ENCODE results near the gene MIGA1.
"Not testable (repeated sequence)": the region's sequence is repeated elsewhere in the genome, so short reads cannot be mapped to it uniquely, and the experiment has no call there.

The MIGA1 gene

GRCh38 chr1:77857552-77857951, 78.1 kb downstream of the MIGA1 start:
- no peak for DNase-seq

GRCh38 chr1:77858725-77859124, 79.3 kb downstream of the MIGA1 start:
- DNase-seq: no peak

GRCh38 chr1:77859248-77859647, 79.8 kb downstream of the MIGA1 start:
- DNase-seq: no peak

GRCh38 chr1:77866296-77866695, 86.8 kb downstream of the MIGA1 start:
- no peak for DNase-seq

GRCh38 chr1:77872645-77873044, 93.2 kb downstream of the MIGA1 start:
- DNase-seq: no peak

GRCh38 chr1:77873461-77873860, 94.0 kb downstream of the MIGA1 start:
- no peak for DNase-seq

GRCh38 chr1:77874804-77875445, 95.5 kb downstream of the MIGA1 start:
- no peak for DNase-seq

GRCh38 chr1:77876884-77877283, 97.4 kb downstream of the MIGA1 start:
- DNase-seq: no peak

- DNase-seq: no peak
These were observed 101.6 kb downstream of the MIGA1 start for GRCh38 chr1:77881061-77881460.

GRCh38 chr1:77882411-77882810, 103.0 kb downstream of the MIGA1 start:
- no peak for DNase-seq

GRCh38 chr1:77888081-77888780, 108.8 kb downstream of the MIGA1 start, which contains the start of gene NEXN:
Gene NEXN (plus strand): TSS chr1:77888624. CDS start chr1:77916107, 27,483 bp downstream.
- DNase-seq: no peak

GRCh38 chr1:77888781-77889642, 109.6 kb downstream of the MIGA1 start:
- DNase-seq: peak; percentile 45

GRCh38 chr1:77889671-77890070, 110.2 kb downstream of the MIGA1 start:
- no peak for DNase-seq

- DNase-seq: no peak
These were observed 111.8 kb downstream of the MIGA1 start for GRCh38 chr1:77891200-77891599.

GRCh38 chr1:77899647-77900320, 120.3 kb downstream of the MIGA1 start:
- DNase-seq: no peak

GRCh38 chr1:77900687-77901293, 121.3 kb downstream of the MIGA1 start:
- DNase-seq: no peak

- DNase-seq: no peak
These were observed 126.2 kb downstream of the MIGA1 start for GRCh38 chr1:77905603-77906002.

- no peak for DNase-seq
These were observed 126.6 kb downstream of the MIGA1 start for GRCh38 chr1:77906019-77906545.

- no peak for DNase-seq
These were observed 127.2 kb downstream of the MIGA1 start for GRCh38 chr1:77906624-77907023.

- no peak for DNase-seq
These were observed 130.7 kb downstream of the MIGA1 start for GRCh38 chr1:77910116-77910515.

GRCh38 chr1:77918918-77919317, 139.5 kb downstream of the MIGA1 start:
- DNase-seq: not testable (repeated sequence)

GRCh38 chr1:77925518-77925917, 146.1 kb downstream of the MIGA1 start:
- DNase-seq: no peak
